CD14-positive monocyte (primary cell): Measurements from ENCODE around the gene HEPACAM. TPM values are rescaled to one million over a fixed set of nuclear protein-coding genes. Genes with fewer than 3 reads are reported as not detected.

Source experiments
- DNase-seq, 3 donors: peaks; one replicate each; pipeline ENCODE4 v3.0.0-alpha.2; 2011 to 2022
- H2AFZ ChIP-seq: 2 replicates; pipeline ENCODE4 v1.6.0; 2012; ENCODE audit warnings: mild to moderate bottlenecking, low read depth, low read length, inconsistent platforms; ENCODE audit not compliant: insufficient read depth, poor library complexity, severe bottlenecking
- H3K27ac ChIP-seq, 2 donors: 1 replicate in 1 of 2; 2 replicates in 1 of 2; pipeline ENCODE4 v1.5.1; 2012 to 2013; ENCODE audit warnings: low read length in 2 of 2, control low read depth in 1 of 2, inconsistent platforms in 1 of 2, low read depth in 1 of 2, mild to moderate bottlenecking in 1 of 2
- H3K27me3 ChIP-seq, 2 donors: one replicate each; pipeline versions ENCODE4 v1.6.0 to v1.6.1; 2011 to 2013; ENCODE audit warnings: low read length in 2 of 2; ENCODE audit not compliant: control insufficient read depth in 2 of 2, insufficient read depth in 2 of 2
- H3K36me3 ChIP-seq, 2 donors: replicated peaks in 1 of 2; 1 replicate in 1 of 2; 2 replicates in 1 of 2; pipeline versions ENCODE4 v1.5.1 to v1.6.1; 2012 to 2013; ENCODE audit warnings: low read length in 2 of 2, control low read depth in 1 of 2, inconsistent platforms in 1 of 2, mild to moderate bottlenecking in 1 of 2; ENCODE audit not compliant: insufficient read depth in 2 of 2, control insufficient read depth in 1 of 2
- H3K4me1 ChIP-seq, 2 donors: 1 replicate in 1 of 2; 2 replicates in 1 of 2; pipeline versions ENCODE4 v1.5.1 to v1.6.1; 2012 to 2013; ENCODE audit warnings: low read length in 2 of 2, control low read depth in 1 of 2, inconsistent platforms in 1 of 2, mild to moderate bottlenecking in 1 of 2, moderate library complexity in 1 of 2; ENCODE audit not compliant: insufficient read depth in 2 of 2, control insufficient read depth in 1 of 2
- H3K4me2 ChIP-seq: replicated peaks from 2 replicates; pipeline ENCODE3; 2012; ENCODE audit warnings: low read length, moderate library complexity, mild to moderate bottlenecking; ENCODE audit not compliant: poor library complexity, severe bottlenecking; ENCODE audit errors: extremely low read depth
- H3K4me3 ChIP-seq, 3 experiments: fragments of 200-600 bp in 1 of 3; sonication (generic) in 1 of 3; replicated peaks in 1 of 3; 1 replicate in 2 of 3; 2 replicates in 1 of 3; pipeline ENCODE4 v1.5.1; 2011 to 2013; ENCODE audit warnings: low read length in 3 of 3, mild to moderate bottlenecking in 3 of 3, control low read depth in 2 of 3, low read depth in 2 of 3, inconsistent platforms in 1 of 3, moderate library complexity in 1 of 3
- H3K79me2 ChIP-seq: 2 replicates; pipeline ENCODE4 v1.6.0; 2012; ENCODE audit warnings: mild to moderate bottlenecking, control low read depth, inconsistent platforms, low read length, moderate library complexity; ENCODE audit not compliant: insufficient read depth
- H3K9ac ChIP-seq: 2 replicates; pipeline ENCODE4 v1.6.0; 2017; ENCODE audit warnings: low read length, mild to moderate bottlenecking; ENCODE audit not compliant: insufficient read depth, poor library complexity, severe bottlenecking
- H3K9me3 ChIP-seq, 2 donors: replicated peaks in 1 of 2; 1 replicate in 1 of 2; 2 replicates in 1 of 2; pipeline versions ENCODE4 v1.5.1 to v1.6.1; 2012 to 2013; ENCODE audit warnings: low read length in 2 of 2, control low read depth in 1 of 2; ENCODE audit not compliant: control insufficient read depth in 1 of 2, insufficient read depth in 1 of 2
- H4K20me1 ChIP-seq: 2 replicates; pipeline ENCODE4 v1.6.0; 2012; ENCODE audit warnings: mild to moderate bottlenecking, low read length, control low read depth, moderate library complexity; ENCODE audit not compliant: insufficient read depth
- H3K27ac Mint-ChIP-seq, 7 donors: one replicate each; pipeline ENCODE4 v1.8.0; 2020; ENCODE audit warnings: mild to moderate bottlenecking in 7 of 7, mixed read lengths in 7 of 7, moderate library complexity in 6 of 7, inconsistent platforms in 2 of 7
- H3K27me3 Mint-ChIP-seq, 3 donors: one replicate each; pipeline ENCODE4 v1.8.0; 2021 to 2022; ENCODE audit warnings: low read depth in 3 of 3, mild to moderate bottlenecking in 3 of 3, mixed read lengths in 3 of 3, moderate library complexity in 3 of 3, inconsistent platforms in 1 of 3
- H3K36me3 Mint-ChIP-seq, 2 donors: one replicate each; pipeline ENCODE4 v1.8.0; 2020; ENCODE audit warnings: mixed read lengths in 2 of 2, inconsistent platforms in 1 of 2, mild to moderate bottlenecking in 1 of 2
- H3K4me1 Mint-ChIP-seq: one replicate; pipeline ENCODE4 v1.8.0; 2020; ENCODE audit warnings: mild to moderate bottlenecking, mixed read lengths
- H3K4me3 Mint-ChIP-seq, 2 donors: one replicate each; pipeline ENCODE4 v1.8.0; 2020; ENCODE audit warnings: mild to moderate bottlenecking in 2 of 2, mixed read lengths in 2 of 2, moderate library complexity in 1 of 2
- H3K9me3 Mint-ChIP-seq, 7 donors: one replicate each; pipeline ENCODE4 v1.8.0; 2020 to 2022; ENCODE audit warnings: mixed read lengths in 7 of 7, mild to moderate bottlenecking in 6 of 7, moderate library complexity in 6 of 7, inconsistent platforms in 2 of 7
- CTCF ChIP-seq: fragments of 200-600 bp; IDR thresholded peaks from one replicate; pipeline ENCODE4 v1.8.0; 2022; ENCODE audit warnings: antibody characterized with exemption, mild to moderate bottlenecking
- WGBS: methylation state at CpG from one replicate; pipeline ENCODE4 v1.1.5; 2013; ENCODE audit warnings: missing lambda C conversion rate; ENCODE audit not compliant: insufficient coverage; 5-methylcytosine and 5-hydroxymethylcytosine counted together
- intact Hi-C, 2 donors: fragments of 100-400 bp; cut with micrococcal nuclease; formaldehyde crosslinking; loops; one replicate each; pipeline versions ENCODE4 v1.15.0 to v1.15.1; 2023
- polyA plus RNA-seq, 3 donors: library from polyadenylated mRNA; depleted of rRNA in 1 of 3; unstranded in 2 of 3; stranded (reverse) in 1 of 3; fragments of 300-500 nt in 2 of 3; fragments of >200 nt in 1 of 3; fragmentation: Illumina TruSeq in 2 of 3; gene quantifications; 1 replicate in 2 of 3; 2 replicates in 1 of 3; pipeline ENCODE4 v1.2.3, GENCODE V29; 2012 to 2021

The HEPACAM gene
- polyA plus RNA-seq, 3 donors: not detected

DNA sequence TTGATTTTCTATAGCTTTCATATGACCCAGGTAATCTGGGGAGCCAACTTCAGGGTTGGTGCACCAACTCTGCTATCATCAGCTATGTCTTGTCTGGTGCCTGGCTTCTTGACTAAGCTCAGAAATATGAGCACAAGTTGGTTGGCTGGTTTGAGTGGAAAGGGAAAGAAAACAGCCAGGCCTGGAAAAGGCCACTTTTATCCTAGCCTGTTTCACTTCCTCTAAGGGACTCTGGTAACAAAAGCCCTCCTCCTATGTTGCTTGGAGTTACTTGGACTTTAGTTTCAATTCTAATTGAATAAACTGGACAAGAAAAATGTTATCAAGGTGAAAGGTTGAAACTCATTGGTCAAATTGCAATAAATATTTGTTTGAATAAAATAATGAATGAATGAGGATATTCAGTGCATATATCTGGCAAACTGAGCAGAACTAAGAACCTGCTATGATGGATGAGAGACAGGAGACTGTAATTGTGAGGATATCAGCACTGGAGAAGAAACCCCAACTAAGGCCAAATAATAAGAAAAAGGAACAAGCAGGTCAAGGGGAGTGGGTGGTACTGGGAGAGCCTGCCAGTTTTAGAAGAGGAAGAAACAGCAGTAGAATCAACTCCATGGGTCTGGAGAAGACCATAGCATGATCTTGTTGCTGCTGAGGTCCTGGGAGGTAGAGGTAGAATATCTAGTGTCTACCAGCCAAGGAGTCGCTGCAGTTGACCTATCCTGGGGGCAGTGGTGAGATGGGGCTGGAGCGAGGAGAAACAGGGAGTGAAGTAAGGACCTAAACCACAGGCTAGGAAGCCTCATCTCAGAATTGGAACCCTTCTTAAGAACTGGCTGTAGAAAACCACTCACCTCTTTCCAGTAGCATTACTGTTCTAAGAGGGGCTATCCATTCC is 46.4 kb downstream of the HEPACAM start:
- Mint-ChIP-seq H3K4me3 (no peak overlapping the region), H3K27me3 (peaks cover 0 to 2% (median 0%) of the 10 kb centered on the region in 3 donors), H3K27ac (peak overlapping the region in 2 of 7 donors; percentile 40 to 79), H3K9me3 (no peaks in the 10 kb centered on the region), H3K36me3 (no peaks in the 10 kb centered on the region), H3K4me1 (peaks cover 19% of the 10 kb centered on the region)
- Histone ChIP-seq H3K4me3 (no peak overlapping the region), H3K27me3 (no peaks in the 10 kb centered on the region), H4K20me1 (no peaks in the 10 kb centered on the region), H3K27ac (no peak overlapping the region), H2AFZ (peak overlapping the region; percentile 2), H3K36me3 (no peaks in the 10 kb centered on the region), H3K4me2 (no peak overlapping the region), H3K9me3 (no peaks in the 10 kb centered on the region), H3K9ac (no peak overlapping the region), H3K79me2 (no peaks in the 10 kb centered on the region), H3K4me1 (peaks cover 12 to 13% of the 10 kb centered on the region in 2 donors)
- intact Hi-C loops: no loop called here
- no peak for DNase-seq
- no peak for TF ChIP-seq CTCF
- WGBS: 83% methylated on average over 1 of the region's 2 CpGs

GRCh38 chr11:124887667-124888013 is 48.2 kb downstream of the HEPACAM start:
- Histone ChIP-seq H3K9ac (no peak overlapping the region), H3K9me3 (no peaks in the 10 kb centered on the region), H2AFZ (no peak overlapping the region), H3K4me2 (no peak overlapping the region), H3K79me2 (no peaks in the 10 kb centered on the region), H3K36me3 (no peaks in the 10 kb centered on the region), H4K20me1 (no peaks in the 10 kb centered on the region), H3K4me3 (no peak overlapping the region), H3K4me1 (peaks cover 8 to 12% of the 10 kb centered on the region in 2 donors), H3K27me3 (no peaks in the 10 kb centered on the region), H3K27ac (no peak overlapping the region)
- DNase-seq: no peak
- H3K4me1 Mint-ChIP-seq: peaks cover 13% of the 10 kb centered on the region
- H3K27me3 Mint-ChIP-seq: peaks cover 0 to 3% (median 0%) of the 10 kb centered on the region in 3 donors
- WGBS: no CpG with 5 or more reads among the region's 3 CpGs
- no peak overlapping the region for H3K4me3 Mint-ChIP-seq
- no peaks in the 10 kb centered on the region for H3K9me3 Mint-ChIP-seq
- intact Hi-C loops: no loop called here
- no peak overlapping the region for H3K27ac Mint-ChIP-seq
- no peak for TF ChIP-seq CTCF
- no peaks in the 10 kb centered on the region for H3K36me3 Mint-ChIP-seq
